ENCODE data around the gene MROH8. TPM values are rescaled to one million over a fixed set of nuclear protein-coding genes. Genes with fewer than 3 reads are reported as not detected.

The MROH8 gene
- polyA plus RNA-seq, 1 donor (not counting 4 experiments of a cell fraction or from before 2014, with no cell fraction given) = 0.39 TPM

GRCh38 chr20:37189416-37190016 is 10.2 kb upstream of the MROH8 start:
- H3K36me3 ChIP-seq (ENCODE audit: control insufficient read depth in 2 of 2, extremely low read depth in 1 of 2, insufficient read depth in 2 of 2, low read length in 2 of 2) = peaks cover 6 to 48% of the 10 kb centered on the region in 2 experiments
- H4K20me1 ChIP-seq (ENCODE audit: control insufficient read depth, extremely low read depth, insufficient read depth, low read length) = peaks cover 22% of the 10 kb centered on the region
- H3K4me1 ChIP-seq (ENCODE audit: control insufficient read depth, extremely low read depth, insufficient read depth, low read length) = peaks cover 3% of the 10 kb centered on the region

GRCh38 chr20:37188787-37189186 is 9.4 kb upstream of the MROH8 start:
- peaks cover 11 to 51% of the 10 kb centered on the region in 2 experiments for H3K36me3 ChIP-seq (ENCODE audit: control insufficient read depth in 2 of 2, extremely low read depth in 1 of 2, insufficient read depth in 2 of 2, low read length in 2 of 2)
- peaks cover 20% of the 10 kb centered on the region for H4K20me1 ChIP-seq (ENCODE audit: control insufficient read depth, extremely low read depth, insufficient read depth, low read length)
- peaks cover 3% of the 10 kb centered on the region for H3K4me1 ChIP-seq (ENCODE audit: control insufficient read depth, extremely low read depth, insufficient read depth, low read length)
- H3K9me3 ChIP-seq (ENCODE audit: control insufficient read depth, low read depth, low read length) = no peaks in the 10 kb centered on the region
- H3K27me3 ChIP-seq (ENCODE audit: control insufficient read depth, extremely low read depth, insufficient read depth, low read length) = no peaks in the 10 kb centered on the region
- no peak overlapping the region for H3K27ac ChIP-seq (ENCODE audit: control insufficient read depth, insufficient read depth, low read length)
- H3K9me1 ChIP-seq (ENCODE audit: control insufficient read depth, extremely low read depth, insufficient read depth, low read length) = peaks cover 4% of the 10 kb centered on the region
- no peak overlapping the region for H3K9ac ChIP-seq (ENCODE audit: control insufficient read depth, extremely low read depth, insufficient read depth, low read length)
- no peak overlapping the region for H3K4me2 ChIP-seq (ENCODE audit: control insufficient read depth, extremely low read depth, insufficient read depth, low read depth, low read length)
- no peak overlapping the region for H2AFZ ChIP-seq (ENCODE audit: control insufficient read depth, low read length)
- FAIRE-seq = no peak
- TF ChIP-seq EZH2 (IDR thresholded peaks at IDR 0.05; ENCODE audit: low read length) = no peak
- no peak for TF ChIP-seq CTCF (optimal IDR thresholded peaks at IDR 0.05 in 1 of 3, IDR thresholded peaks at IDR 0.05 in 1 of 3, conservative IDR thresholded peaks at IDR 0.05 in 1 of 3; ENCODE audit: extremely low read depth in 1 of 3, insufficient read depth in 2 of 3, low read length in 3 of 3)
- dilution Hi-C loops (cut with MboI; ENCODE audit: extremely low pct_ligation_motif_present, low sequenced_read_pairs) = no loop called here
- H3K79me2 ChIP-seq (ENCODE audit: control insufficient read depth, insufficient read depth, low read length) = peaks cover 86% of the 10 kb centered on the region
- no peak overlapping the region for H3K4me3 ChIP-seq (ENCODE audit: control insufficient read depth in 2 of 3, extremely low read depth in 1 of 3, insufficient read depth in 2 of 3, low read depth in 1 of 3, low read length in 3 of 3)
- DNase-seq (ENCODE audit: low read depth, low spot score) = no peak

More at GRCh38 chr20:37189416-37190016, 10.2 kb upstream of the MROH8 start:
- Histone ChIP-seq H3K4me3 (ENCODE audit: control insufficient read depth in 2 of 3, extremely low read depth in 1 of 3, insufficient read depth in 2 of 3, low read depth in 1 of 3, low read length in 3 of 3) (no peak overlapping the region), H3K27ac (ENCODE audit: control insufficient read depth, insufficient read depth, low read length) (no peak overlapping the region), H3K9me3 (ENCODE audit: control insufficient read depth, low read depth, low read length) (no peaks in the 10 kb centered on the region), H3K9me1 (ENCODE audit: control insufficient read depth, extremely low read depth, insufficient read depth, low read length) (peaks cover 2% of the 10 kb centered on the region), H3K4me2 (ENCODE audit: control insufficient read depth, extremely low read depth, insufficient read depth, low read depth, low read length) (no peak overlapping the region), H3K27me3 (ENCODE audit: control insufficient read depth, extremely low read depth, insufficient read depth, low read length) (no peaks in the 10 kb centered on the region), H3K9ac (ENCODE audit: control insufficient read depth, extremely low read depth, insufficient read depth, low read length) (no peak overlapping the region), H2AFZ (ENCODE audit: control insufficient read depth, low read length) (no peak overlapping the region), H3K79me2 (ENCODE audit: control insufficient read depth, insufficient read depth, low read length) (peaks cover 86% of the 10 kb centered on the region)
- dilution Hi-C loops (cut with MboI; ENCODE audit: extremely low pct_ligation_motif_present, low sequenced_read_pairs) = no loop called here
- no peak for FAIRE-seq
- no peak for DNase-seq (ENCODE audit: low read depth, low spot score)
- TF ChIP-seq EZH2 (IDR thresholded peaks at IDR 0.05; ENCODE audit: low read length) = no peak
- TF ChIP-seq CTCF (optimal IDR thresholded peaks at IDR 0.05 in 1 of 3, IDR thresholded peaks at IDR 0.05 in 1 of 3, conservative IDR thresholded peaks at IDR 0.05 in 1 of 3; ENCODE audit: extremely low read depth in 1 of 3, insufficient read depth in 2 of 3, low read length in 3 of 3) = no peak

Measured in keratinocyte (primary cell).